Chondrocyte (in vitro differentiated cells): Measurements from ENCODE around the gene GMNC. TPM values are rescaled to one million over a fixed set of nuclear protein-coding genes. Genes with fewer than 3 reads are reported as not detected.

Experiments
- DNase-seq: peaks from one replicate; pipeline ENCODE4 v3.0.0; 2021; ENCODE audit warnings: mixed read lengths, low spot score
- H3K27ac Mint-ChIP-seq: one replicate; pipeline ENCODE4 v1.8.0; 2021; ENCODE audit warnings: mild to moderate bottlenecking, moderate library complexity, mixed read lengths; ENCODE audit not compliant: unreplicated experiment
- H3K27me3 Mint-ChIP-seq: 2 replicates; pipeline ENCODE4 v1.8.0; 2021; ENCODE audit warnings: low read depth, mixed read lengths
- H3K36me3 Mint-ChIP-seq: 2 replicates; pipeline ENCODE4 v1.8.0; 2021; ENCODE audit warnings: low read depth, mixed read lengths
- H3K4me1 Mint-ChIP-seq: 2 replicates; pipeline ENCODE4 v1.8.0; 2021; ENCODE audit warnings: low read depth, mild to moderate bottlenecking, mixed read lengths
- H3K4me3 Mint-ChIP-seq: one replicate; pipeline ENCODE4 v1.8.0; 2021; ENCODE audit warnings: mild to moderate bottlenecking, moderate library complexity, mixed read lengths; ENCODE audit not compliant: unreplicated experiment
- H3K9me3 Mint-ChIP-seq: 2 replicates; pipeline ENCODE4 v1.8.0; 2021; ENCODE audit warnings: low read depth, mixed read lengths
- total RNA-seq: library from RNA; stranded (reverse); gene quantifications from 3 replicates; pipeline ENCODE4 v1.2.1, GENCODE V29; 2021
- TF ChIP-seq, protein P1 (sequence below): fragments of 200-600 bp; sonication (generic); IDR thresholded peaks from 2 replicates; pipeline ENCODE4 v1.5.0; 2021; ENCODE audit warnings: antibody characterized with exemption, mild to moderate bottlenecking, moderate library complexity

Gene GMNC
- total RNA-seq, 1 donor from 2014 or later: 0.05 TPM

DNA sequence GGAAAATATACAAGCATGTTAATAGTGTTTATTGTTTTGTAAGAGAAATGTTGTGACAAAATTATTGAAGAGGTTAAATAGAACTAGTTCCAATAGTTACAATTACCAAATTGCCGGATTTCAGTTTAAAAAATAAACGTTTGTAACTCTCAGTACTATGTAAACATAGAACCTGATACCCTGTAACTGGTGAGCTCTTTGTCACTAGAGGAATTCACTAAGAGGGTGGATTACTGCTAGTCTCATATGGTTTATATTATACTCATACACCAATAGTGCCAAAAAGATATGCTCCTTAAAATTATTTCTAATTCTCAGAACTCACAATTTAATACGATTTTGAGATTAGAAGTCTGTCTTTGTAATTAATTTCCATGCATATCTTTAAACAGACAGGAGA lies 7.6 kb upstream of the GMNC start:
- H3K4me1 Mint-ChIP-seq: no peaks in the 10 kb centered on the region
- peaks cover 30% of the 10 kb centered on the region for H3K27me3 Mint-ChIP-seq
- TF ChIP-seq, protein P1, sequence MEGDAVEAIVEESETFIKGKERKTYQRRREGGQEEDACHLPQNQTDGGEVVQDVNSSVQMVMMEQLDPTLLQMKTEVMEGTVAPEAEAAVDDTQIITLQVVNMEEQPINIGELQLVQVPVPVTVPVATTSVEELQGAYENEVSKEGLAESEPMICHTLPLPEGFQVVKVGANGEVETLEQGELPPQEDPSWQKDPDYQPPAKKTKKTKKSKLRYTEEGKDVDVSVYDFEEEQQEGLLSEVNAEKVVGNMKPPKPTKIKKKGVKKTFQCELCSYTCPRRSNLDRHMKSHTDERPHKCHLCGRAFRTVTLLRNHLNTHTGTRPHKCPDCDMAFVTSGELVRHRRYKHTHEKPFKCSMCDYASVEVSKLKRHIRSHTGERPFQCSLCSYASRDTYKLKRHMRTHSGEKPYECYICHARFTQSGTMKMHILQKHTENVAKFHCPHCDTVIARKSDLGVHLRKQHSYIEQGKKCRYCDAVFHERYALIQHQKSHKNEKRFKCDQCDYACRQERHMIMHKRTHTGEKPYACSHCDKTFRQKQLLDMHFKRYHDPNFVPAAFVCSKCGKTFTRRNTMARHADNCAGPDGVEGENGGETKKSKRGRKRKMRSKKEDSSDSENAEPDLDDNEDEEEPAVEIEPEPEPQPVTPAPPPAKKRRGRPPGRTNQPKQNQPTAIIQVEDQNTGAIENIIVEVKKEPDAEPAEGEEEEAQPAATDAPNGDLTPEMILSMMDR: no peak
- H3K36me3 Mint-ChIP-seq: no peaks in the 10 kb centered on the region
- no peak for DNase-seq
- no peak overlapping the region for H3K4me3 Mint-ChIP-seq
- H3K27ac Mint-ChIP-seq: no peak overlapping the region
- H3K9me3 Mint-ChIP-seq: no peaks in the 10 kb centered on the region

GRCh38 chr3:190867071-190867470 lies 4.6 kb upstream of the GMNC start:
- no peak for DNase-seq
- Mint-ChIP-seq H3K36me3 (no peaks in the 10 kb centered on the region), H3K27ac (no peak overlapping the region), H3K9me3 (no peaks in the 10 kb centered on the region), H3K27me3 (peaks cover 30% of the 10 kb centered on the region), H3K4me3 (no peak overlapping the region), H3K4me1 (peaks cover 7% of the 10 kb centered on the region)
- TF ChIP-seq, protein P1: no peak

DNA sequence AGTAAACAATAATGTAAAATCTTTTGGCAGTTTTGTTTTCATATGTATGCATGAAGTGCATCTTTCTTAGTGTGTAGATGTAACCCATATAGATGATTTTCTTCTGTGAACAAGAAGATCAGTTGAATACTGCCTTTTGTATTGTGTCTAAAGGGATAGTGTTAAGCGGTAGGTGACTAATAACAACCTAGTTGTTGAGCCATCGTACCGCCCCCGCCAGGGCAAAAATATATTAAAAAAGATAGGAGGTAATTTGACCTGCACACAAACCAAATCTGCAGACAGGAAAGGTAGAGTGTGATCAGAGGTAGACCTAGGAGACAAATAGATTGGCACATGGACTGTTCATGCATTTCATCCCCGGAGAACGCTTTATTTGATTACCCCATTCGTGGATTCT lies 3.3 kb upstream of the GMNC start:
- no peak for DNase-seq
- TF ChIP-seq, protein P1: peak; percentile 23
- Mint-ChIP-seq H3K9me3 (no peaks in the 10 kb centered on the region), H3K27me3 (peaks cover 31% of the 10 kb centered on the region), H3K27ac (no peak overlapping the region), H3K36me3 (no peaks in the 10 kb centered on the region), H3K4me1 (peaks cover 8% of the 10 kb centered on the region), H3K4me3 (no peak overlapping the region)

DNA sequence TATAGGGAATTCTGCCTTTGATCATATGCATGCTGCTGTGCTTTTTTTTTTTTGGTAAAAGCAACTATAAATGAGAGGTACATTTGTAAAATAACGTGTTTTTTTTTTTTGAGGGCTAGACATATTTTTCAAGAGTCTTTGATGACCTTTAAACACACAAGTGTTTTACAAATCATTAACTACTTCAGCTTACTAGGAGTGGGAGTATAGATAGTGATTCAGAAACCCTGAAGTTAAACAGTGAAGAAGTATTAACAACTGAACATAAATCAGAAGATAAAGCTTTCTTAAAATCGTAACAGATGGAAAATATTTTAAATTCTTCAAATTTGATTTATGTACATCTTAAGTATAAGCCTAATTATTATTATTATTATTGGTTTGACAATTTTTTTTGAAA lies 2.9 kb upstream of the GMNC start:
- peaks cover 8% of the 10 kb centered on the region for H3K4me1 Mint-ChIP-seq
- H3K27me3 Mint-ChIP-seq: peaks cover 31% of the 10 kb centered on the region
- no peak overlapping the region for H3K27ac Mint-ChIP-seq
- H3K36me3 Mint-ChIP-seq: no peaks in the 10 kb centered on the region
- no peaks in the 10 kb centered on the region for H3K9me3 Mint-ChIP-seq
- H3K4me3 Mint-ChIP-seq: no peak overlapping the region
- DNase-seq: no peak
- TF ChIP-seq, protein P1: no peak

- TF ChIP-seq, protein P1: no peak
- no peaks in the 10 kb centered on the region for H3K9me3 Mint-ChIP-seq
- H3K27ac Mint-ChIP-seq: no peak overlapping the region
- H3K4me1 Mint-ChIP-seq: peaks cover 8% of the 10 kb centered on the region
- H3K36me3 Mint-ChIP-seq: no peaks in the 10 kb centered on the region
- DNase-seq: no peak
- H3K4me3 Mint-ChIP-seq: no peak overlapping the region
- peaks cover 37% of the 10 kb centered on the region for H3K27me3 Mint-ChIP-seq
Measured at GRCh38 chr3:190864002-190864401, 1.5 kb upstream of the GMNC start.
